ENCODE data around the gene DBET.
"Not testable (repeated sequence)": the region's sequence is repeated elsewhere in the genome, so short reads cannot be mapped to it uniquely, and the experiment has no call there.

GRCh38 chr4:190109390-190110011 lies 45.2 kb downstream of the DBET start:
- not testable (repeated sequence) for TF ChIP-seq POLR2A, CTCF (IDR thresholded peaks at IDR 0.05)

Data from uterus (tissue), 2 donors.